OCI-LY3 (cell line): Measurements from ENCODE around the gene DEXI.

Experiments
- H2AFZ ChIP-seq: fragments of 200-600, 300-600 bp; shearing (Covaris generic); 2 replicates; pipeline ENCODE4 v1.6.0; 2014; ENCODE audit warnings: antibody characterized with exemption, low read depth, low read length
- H3K27ac ChIP-seq: fragments of 200-600, 300-600 bp; sonication (generic); 2 replicates; pipeline ENCODE4 v1.5.1; 2014; ENCODE audit warnings: mild to moderate bottlenecking, low read length, moderate library complexity, mixed read lengths
- H3K27me3 ChIP-seq: fragments of 200-600, 300-600 bp; sonication (generic); 2 replicates; pipeline ENCODE4 v1.6.1; 2014; ENCODE audit warnings: low read depth, low read length, mixed read lengths
- H3K36me3 ChIP-seq: fragments of 200-600, 300-600 bp; sonication (generic); replicated peaks from 2 replicates; pipeline ENCODE3; 2014; ENCODE audit warnings: low read depth, low read length, mixed read lengths
- H3K4me1 ChIP-seq: fragments of 300-600, 200-600 bp; sonication (generic); 2 replicates; pipeline ENCODE4 v1.6.1; 2014; ENCODE audit warnings: low read length, mixed read lengths
- H3K4me2 ChIP-seq: fragments of 200-600, 300-600 bp; sonication (generic); 2 replicates; pipeline ENCODE4 v1.6.1; 2014; ENCODE audit warnings: low read length, mixed read lengths
- H3K4me3 ChIP-seq: fragments of 300-600, 200-600 bp; sonication (generic); 2 replicates; pipeline ENCODE4 v1.5.1; 2014; ENCODE audit warnings: antibody characterized with exemption, mild to moderate bottlenecking, low read length, moderate library complexity
- H3K79me2 ChIP-seq: fragments of 300-600, 200-600 bp; shearing (Covaris generic); 2 replicates; pipeline ENCODE4 v1.6.1; 2014; ENCODE audit warnings: mild to moderate bottlenecking, low read length, mixed read lengths
- H3K9ac ChIP-seq: fragments of 300-600, 200-600 bp; shearing (Covaris generic); 2 replicates; pipeline ENCODE4 v1.6.0; 2014; ENCODE audit warnings: mild to moderate bottlenecking, low read length, moderate library complexity
- H3K9me3 ChIP-seq: fragments of 200-600, 300-600 bp; shearing (Covaris generic); 2 replicates; pipeline ENCODE4 v1.6.1; 2014; ENCODE audit warnings: low read length, mixed read lengths; ENCODE audit not compliant: insufficient read depth
- H4K20me1 ChIP-seq: fragments of 200-600, 300-600 bp; sonication (generic); 2 replicates; pipeline ENCODE4 v1.6.1; 2016; ENCODE audit warnings: low read length, mixed read lengths; ENCODE audit not compliant: insufficient read depth
- CTCF ChIP-seq: fragments of 200-600, 300-600 bp; sonication (generic); IDR thresholded peaks from 2 replicates; pipeline ENCODE4 v1.5.1; 2014; ENCODE audit warnings: antibody characterized with exemption, low read length, low read depth
- EZH2phosphoT487 ChIP-seq: fragments of 200-600 bp; shearing (Covaris generic); IDR thresholded peaks from 2 replicates; pipeline ENCODE4 v1.6.1; 2018; ENCODE audit warnings: antibody characterized with exemption, mixed run types, low read depth

DEXI gene

GRCh38 chr16:10980813-10981212 lies 38.5 kb upstream of the DEXI start:
- H4K20me1 ChIP-seq, result no peaks in the 10 kb centered on the region
- peak overlapping the region; percentile 33 for H3K4me3 ChIP-seq
- H2AFZ ChIP-seq, result no peak overlapping the region
- H3K27ac ChIP-seq, result peak overlapping the region; percentile 92
- H3K36me3 ChIP-seq, result peaks cover 20% of the 10 kb centered on the region
- H3K4me2 ChIP-seq, result peak overlapping the region; percentile 84
- H3K9me3 ChIP-seq, result no peaks in the 10 kb centered on the region
- TF ChIP-seq CTCF, result no peak
- no peak for TF ChIP-seq EZH2phosphoT487
- H3K79me2 ChIP-seq, result no peaks in the 10 kb centered on the region
- H3K27me3 ChIP-seq, result no peaks in the 10 kb centered on the region
- peaks cover 68% of the 10 kb centered on the region for H3K4me1 ChIP-seq
- H3K9ac ChIP-seq, result peak overlapping the region; percentile 70

- Histone ChIP-seq H3K4me1 (peaks cover 64% of the 10 kb centered on the region), H3K9me3 (no peaks in the 10 kb centered on the region), H2AFZ (no peak overlapping the region; the same call in 1 of the 2 replicates), H3K4me3 (peak overlapping the region; percentile 47), H3K36me3 (peaks cover 20% of the 10 kb centered on the region), H3K4me2 (peak overlapping the region; percentile 84), H3K79me2 (no peaks in the 10 kb centered on the region), H3K9ac (peak overlapping the region; percentile 70), H4K20me1 (no peaks in the 10 kb centered on the region), H3K27ac (peak overlapping the region; percentile 92), H3K27me3 (no peaks in the 10 kb centered on the region)
- TF ChIP-seq CTCF, result no peak
- no peak for TF ChIP-seq EZH2phosphoT487
These were observed 37.7 kb upstream of the DEXI start for GRCh38 chr16:10979717-10980601.

- Histone ChIP-seq H3K4me1 (peaks cover 55% of the 10 kb centered on the region), H3K27me3 (no peaks in the 10 kb centered on the region), H3K79me2 (no peaks in the 10 kb centered on the region), H3K9ac (peak overlapping the region; percentile 70; the same call in 1 of the 2 replicates), H3K9me3 (no peaks in the 10 kb centered on the region), H3K27ac (peak overlapping the region; percentile 92; the same call in 1 of the 2 replicates), H2AFZ (no peak overlapping the region), H3K36me3 (peaks cover 24% of the 10 kb centered on the region), H3K4me2 (peak overlapping the region; percentile 84; the same call in 1 of the 2 replicates), H3K4me3 (no peak overlapping the region), H4K20me1 (no peaks in the 10 kb centered on the region)
- TF ChIP-seq EZH2phosphoT487 (no peak), CTCF (no peak)
These were observed 36.7 kb upstream of the DEXI start for GRCh38 chr16:10978871-10979446.

- peaks cover 46% of the 10 kb centered on the region for H3K4me1 ChIP-seq
- peaks cover 26% of the 10 kb centered on the region for H3K36me3 ChIP-seq
- no peak overlapping the region for H3K27ac ChIP-seq
- H3K9ac ChIP-seq, result no peak overlapping the region
- H3K9me3 ChIP-seq, result no peaks in the 10 kb centered on the region
- no peaks in the 10 kb centered on the region for H3K27me3 ChIP-seq
- TF ChIP-seq CTCF (no peak), EZH2phosphoT487 (no peak)
- H2AFZ ChIP-seq, result no peak overlapping the region
- H3K4me3 ChIP-seq, result no peak overlapping the region
- no peak overlapping the region for H3K4me2 ChIP-seq
- no peaks in the 10 kb centered on the region for H3K79me2 ChIP-seq
- no peaks in the 10 kb centered on the region for H4K20me1 ChIP-seq
These were observed 35.9 kb upstream of the DEXI start for GRCh38 chr16:10978124-10978523.
